Measurements from ENCODE around the gene DOCK4. TPM values are rescaled to one million over a fixed set of nuclear protein-coding genes. Genes with fewer than 3 reads are reported as not detected.

DOCK4 gene
- total RNA-seq, 1 donor = 31.8 TPM

DNA sequence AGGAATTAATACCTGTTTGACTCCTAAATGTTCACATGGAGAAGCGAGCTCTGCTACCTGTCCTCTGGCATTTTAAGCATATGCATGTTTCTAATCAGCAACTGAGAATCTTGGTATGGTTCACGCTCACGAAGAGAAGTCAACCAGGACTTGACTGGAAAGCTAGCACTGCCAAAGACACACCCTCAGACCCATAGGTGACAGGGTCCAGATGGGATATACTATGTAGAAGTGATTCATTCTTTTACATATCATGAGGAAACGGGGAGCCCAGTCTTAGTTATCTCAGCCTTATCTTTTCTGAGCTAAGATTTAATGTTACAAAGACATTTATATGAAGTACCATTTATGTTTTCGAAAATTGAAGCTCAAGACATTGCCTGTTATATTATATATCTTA lies 313.0 kb downstream of the DOCK4 start:
- Histone ChIP-seq H3K27me3 (ENCODE audit: insufficient read depth, low read length) (no peaks in the 10 kb centered on the region), H3K9me3 (ENCODE audit: low read depth, low read length) (no peaks in the 10 kb centered on the region), H3K36me3 (ENCODE audit: insufficient read depth, low read length) (no peaks in the 10 kb centered on the region), H4K20me1 (ENCODE audit: insufficient read depth, low read length) (no peaks in the 10 kb centered on the region), H3K4me1 (ENCODE audit: insufficient read depth, low read length) (no peaks in the 10 kb centered on the region), H2AFZ (ENCODE audit: low read length) (no peak overlapping the region), H3K79me2 (ENCODE audit: insufficient read depth, low read length) (no peaks in the 10 kb centered on the region), H3K4me3 (ENCODE audit: insufficient read depth, low read length) (no peak overlapping the region), H3K27ac (ENCODE audit: low read depth, low read length) (no peak overlapping the region), H3K4me2 (ENCODE audit: insufficient read depth, low read length) (no peak overlapping the region)
- DNase-seq (ENCODE audit: insufficient read length, low spot score, missing footprints) = no peak
- TF ChIP-seq, protein P1, sequence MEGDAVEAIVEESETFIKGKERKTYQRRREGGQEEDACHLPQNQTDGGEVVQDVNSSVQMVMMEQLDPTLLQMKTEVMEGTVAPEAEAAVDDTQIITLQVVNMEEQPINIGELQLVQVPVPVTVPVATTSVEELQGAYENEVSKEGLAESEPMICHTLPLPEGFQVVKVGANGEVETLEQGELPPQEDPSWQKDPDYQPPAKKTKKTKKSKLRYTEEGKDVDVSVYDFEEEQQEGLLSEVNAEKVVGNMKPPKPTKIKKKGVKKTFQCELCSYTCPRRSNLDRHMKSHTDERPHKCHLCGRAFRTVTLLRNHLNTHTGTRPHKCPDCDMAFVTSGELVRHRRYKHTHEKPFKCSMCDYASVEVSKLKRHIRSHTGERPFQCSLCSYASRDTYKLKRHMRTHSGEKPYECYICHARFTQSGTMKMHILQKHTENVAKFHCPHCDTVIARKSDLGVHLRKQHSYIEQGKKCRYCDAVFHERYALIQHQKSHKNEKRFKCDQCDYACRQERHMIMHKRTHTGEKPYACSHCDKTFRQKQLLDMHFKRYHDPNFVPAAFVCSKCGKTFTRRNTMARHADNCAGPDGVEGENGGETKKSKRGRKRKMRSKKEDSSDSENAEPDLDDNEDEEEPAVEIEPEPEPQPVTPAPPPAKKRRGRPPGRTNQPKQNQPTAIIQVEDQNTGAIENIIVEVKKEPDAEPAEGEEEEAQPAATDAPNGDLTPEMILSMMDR (IDR thresholded peaks at IDR 0.05; ENCODE audit: extremely low read depth, low read depth, low read length) = no peak

DNA sequence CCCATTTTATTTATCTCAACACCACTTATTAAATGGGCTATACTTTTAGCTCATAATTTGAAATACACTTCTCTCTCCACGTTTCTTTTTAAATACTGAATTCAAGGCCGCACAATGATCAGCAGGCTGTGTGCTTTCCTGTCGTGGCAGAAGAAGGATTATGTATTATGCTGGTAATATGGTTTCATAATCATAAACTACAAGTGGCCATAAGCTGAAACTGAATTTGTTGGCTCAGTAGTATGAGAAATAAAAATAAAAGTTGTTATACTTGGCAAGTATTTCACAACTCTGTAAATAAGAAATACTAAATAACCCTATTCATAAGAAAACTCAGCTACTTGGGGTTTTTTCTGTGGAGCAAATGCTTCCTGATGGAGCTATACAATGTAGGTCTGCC lies 313.6 kb downstream of the DOCK4 start:
- Histone ChIP-seq H3K4me1 (ENCODE audit: insufficient read depth, low read length) (no peaks in the 10 kb centered on the region), H3K27ac (ENCODE audit: low read depth, low read length) (no peak overlapping the region)
- TF ChIP-seq, protein P1 (IDR thresholded peaks at IDR 0.05; ENCODE audit: extremely low read depth, low read depth, low read length) = no peak

DNA sequence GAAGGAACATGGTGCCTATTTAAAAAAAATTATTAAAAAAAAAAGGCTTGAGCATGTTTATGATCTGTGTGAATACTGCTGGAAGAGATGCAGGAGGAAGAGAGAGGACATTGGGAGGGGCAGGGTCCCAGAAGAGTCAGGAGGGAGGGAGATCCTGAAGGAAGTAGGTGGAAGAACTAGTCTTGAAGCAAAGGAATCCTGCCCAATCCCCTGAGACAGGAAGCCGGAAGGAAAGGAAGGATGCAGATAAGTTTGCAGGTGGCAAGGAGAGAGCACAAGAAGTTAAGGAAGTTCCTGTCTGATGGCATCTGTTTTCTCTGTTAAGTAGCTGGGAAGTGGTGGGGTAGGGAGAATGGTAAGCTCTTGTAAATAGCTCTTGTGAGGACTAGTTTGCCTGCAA lies 318.5 kb downstream of the DOCK4 start:
- TF ChIP-seq, protein P1 (IDR thresholded peaks at IDR 0.05; ENCODE audit: extremely low read depth, low read depth, low read length) = no peak
- H3K4me1 ChIP-seq (ENCODE audit: insufficient read depth, low read length) = no peaks in the 10 kb centered on the region
- no peak overlapping the region for H3K27ac ChIP-seq (ENCODE audit: low read depth, low read length)
- no peaks in the 10 kb centered on the region for H3K36me3 ChIP-seq (ENCODE audit: insufficient read depth, low read length)
- no peak for DNase-seq (ENCODE audit: insufficient read length, low spot score, missing footprints)
- H4K20me1 ChIP-seq (ENCODE audit: insufficient read depth, low read length) = no peaks in the 10 kb centered on the region
- H3K4me3 ChIP-seq (ENCODE audit: insufficient read depth, low read length) = no peak overlapping the region
- no peak overlapping the region for H3K4me2 ChIP-seq (ENCODE audit: insufficient read depth, low read length)
- H3K27me3 ChIP-seq (ENCODE audit: insufficient read depth, low read length) = no peaks in the 10 kb centered on the region
- H3K79me2 ChIP-seq (ENCODE audit: insufficient read depth, low read length) = no peaks in the 10 kb centered on the region
- H2AFZ ChIP-seq (ENCODE audit: low read length) = no peak overlapping the region
- no peaks in the 10 kb centered on the region for H3K9me3 ChIP-seq (ENCODE audit: low read depth, low read length)

More for the DNA sequence above, 313.6 kb downstream of the DOCK4 start:
- no peaks in the 10 kb centered on the region for H3K27me3 ChIP-seq (ENCODE audit: insufficient read depth, low read length)
- DNase-seq (ENCODE audit: insufficient read length, low spot score, missing footprints) = no peak
- H3K4me2 ChIP-seq (ENCODE audit: insufficient read depth, low read length) = no peak overlapping the region
- no peak overlapping the region for H3K4me3 ChIP-seq (ENCODE audit: insufficient read depth, low read length)
- H2AFZ ChIP-seq (ENCODE audit: low read length) = no peak overlapping the region
- no peaks in the 10 kb centered on the region for H3K36me3 ChIP-seq (ENCODE audit: insufficient read depth, low read length)
- no peaks in the 10 kb centered on the region for H4K20me1 ChIP-seq (ENCODE audit: insufficient read depth, low read length)
- H3K79me2 ChIP-seq (ENCODE audit: insufficient read depth, low read length) = no peaks in the 10 kb centered on the region
- no peaks in the 10 kb centered on the region for H3K9me3 ChIP-seq (ENCODE audit: low read depth, low read length)

DNA sequence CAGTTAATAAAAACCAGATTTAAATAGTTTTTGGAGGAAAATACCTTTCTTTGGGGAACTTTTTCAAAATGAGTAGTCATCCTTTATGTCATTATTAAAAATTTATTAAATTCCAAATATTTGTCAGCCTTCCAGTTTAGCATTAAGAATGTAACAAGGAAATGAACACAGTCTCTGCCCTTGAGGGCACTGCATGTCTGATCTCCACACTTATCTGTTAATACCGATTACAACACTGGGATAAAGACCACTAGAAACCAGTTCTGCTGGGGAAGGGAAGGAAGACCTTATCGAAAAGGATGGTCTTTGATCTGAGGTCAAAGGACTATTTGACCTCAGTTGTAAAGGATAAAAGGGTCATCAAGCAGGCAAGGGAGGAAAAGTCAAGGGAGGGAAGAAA lies 320.0 kb downstream of the DOCK4 start:
- no peak overlapping the region for H3K27ac ChIP-seq (ENCODE audit: low read depth, low read length)
- H3K9me3 ChIP-seq (ENCODE audit: low read depth, low read length) = no peaks in the 10 kb centered on the region
- H3K27me3 ChIP-seq (ENCODE audit: insufficient read depth, low read length) = no peaks in the 10 kb centered on the region
- H3K4me2 ChIP-seq (ENCODE audit: insufficient read depth, low read length) = no peak overlapping the region
- H4K20me1 ChIP-seq (ENCODE audit: insufficient read depth, low read length) = no peaks in the 10 kb centered on the region
- no peak overlapping the region for H3K4me3 ChIP-seq (ENCODE audit: insufficient read depth, low read length)
- H3K36me3 ChIP-seq (ENCODE audit: insufficient read depth, low read length) = no peaks in the 10 kb centered on the region
- no peaks in the 10 kb centered on the region for H3K4me1 ChIP-seq (ENCODE audit: insufficient read depth, low read length)
- H3K79me2 ChIP-seq (ENCODE audit: insufficient read depth, low read length) = no peaks in the 10 kb centered on the region
- TF ChIP-seq, protein P1 (IDR thresholded peaks at IDR 0.05; ENCODE audit: extremely low read depth, low read depth, low read length) = no peak
- no peak for DNase-seq (ENCODE audit: insufficient read length, low spot score, missing footprints)
- H2AFZ ChIP-seq (ENCODE audit: low read length) = no peak overlapping the region
